Muscle of leg (tissue), 11 donors: Measurements from ENCODE around the gene CAPN10. TPM values are rescaled to one million over a fixed set of nuclear protein-coding genes. Genes with fewer than 3 reads are reported as not detected.

ENCODE experiments used
- DNase-seq: peaks from one replicate; pipeline ENCODE4 v3.0.0; 2013
- H3K27ac ChIP-seq: one replicate; pipeline ENCODE4 v1.5.1; 2013; ENCODE audit warnings: mild to moderate bottlenecking, low read length, control low read depth
- H3K27me3 ChIP-seq: one replicate; pipeline ENCODE4 v1.6.1; 2013; ENCODE audit warnings: low read length; ENCODE audit not compliant: control insufficient read depth, insufficient read depth
- H3K36me3 ChIP-seq: one replicate; pipeline ENCODE4 v1.6.1; 2013; ENCODE audit warnings: low read length; ENCODE audit not compliant: control insufficient read depth, insufficient read depth
- H3K4me1 ChIP-seq: one replicate; pipeline ENCODE4 v1.6.1; 2013; ENCODE audit warnings: low read length; ENCODE audit not compliant: control insufficient read depth, insufficient read depth
- H3K4me3 ChIP-seq: one replicate; pipeline ENCODE4 v1.5.1; 2013; ENCODE audit warnings: low read length, control low read depth
- H3K9me3 ChIP-seq: replicated peaks from 2 replicates; pipeline ENCODE4 v1.6.1; 2013; ENCODE audit warnings: low read depth, low read length; ENCODE audit not compliant: control insufficient read depth
- WGBS: methylation state at CpG from one replicate; pipeline ENCODE4 v1.1.5; 2013; ENCODE audit warnings: missing lambda C conversion rate; ENCODE audit not compliant: insufficient coverage; 5-methylcytosine and 5-hydroxymethylcytosine counted together
- polyA plus RNA-seq, 8 donors: library from polyadenylated mRNA; unstranded; fragments of 120-200 nt; gene quantifications; one replicate each; pipeline versions ENCODE4 v1.2.1 to v1.2.3, GENCODE V29; 2013; ENCODE audit warnings: inconsistent platforms in 1 of 8, low replicate concordance in 1 of 8; ENCODE audit not compliant: insufficient read length in 8 of 8, insufficient read depth in 1 of 8
- total RNA-seq: library from RNA; stranded (reverse); fragments of 120-200 nt; gene quantifications from one replicate; pipeline ENCODE4 v1.2.4, GENCODE V29; 2013

CAPN10 gene
- total and polyA plus RNA-seq, 9 donors: 14.2 to 23.6 (median 17.1) TPM

DNA sequence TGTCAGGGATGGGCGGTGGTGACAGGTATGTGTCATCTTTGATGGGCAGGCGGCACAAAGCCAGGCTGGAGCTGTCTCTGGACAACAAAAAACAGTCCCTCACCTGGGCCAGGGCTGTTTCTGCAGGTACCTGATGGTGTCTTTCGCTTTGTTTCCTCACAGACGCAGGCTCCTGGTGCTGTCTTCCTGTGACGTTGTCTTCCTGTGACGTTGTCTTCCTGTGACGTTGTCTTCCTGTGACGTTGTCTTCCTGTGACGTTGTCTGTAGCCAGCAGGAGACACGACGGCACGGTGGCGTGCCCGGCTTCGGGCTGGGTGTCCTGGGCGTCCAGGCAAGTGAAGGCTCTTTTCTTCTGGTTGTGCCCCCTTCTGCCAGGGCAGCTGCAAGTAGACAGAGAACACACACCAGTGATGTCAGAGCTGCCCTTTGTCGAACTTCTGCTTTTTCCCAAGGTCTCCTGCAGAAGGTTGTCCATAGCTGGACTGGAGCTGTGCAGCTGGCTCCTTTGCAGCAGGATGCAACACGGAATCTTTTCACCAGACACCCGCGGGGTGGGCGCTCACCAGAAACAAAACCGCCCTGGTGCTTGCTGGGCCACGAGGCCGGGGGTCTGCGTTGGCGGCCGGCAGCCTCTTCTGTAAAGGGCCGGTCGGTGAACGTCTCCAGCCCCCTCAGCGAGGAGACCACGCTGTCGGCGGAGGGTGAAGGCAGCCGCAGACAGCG is 59.8 kb downstream of the CAPN10 start:
- no peak overlapping the region for H3K27ac ChIP-seq
- peaks cover 57% of the 10 kb centered on the region for H3K27me3 ChIP-seq
- H3K36me3 ChIP-seq: no peaks in the 10 kb centered on the region
- no peak overlapping the region for H3K4me3 ChIP-seq
- DNase-seq: no peak
- peaks cover 8% of the 10 kb centered on the region for H3K4me1 ChIP-seq
- H3K9me3 ChIP-seq: no peaks in the 10 kb centered on the region
- 71% methylated on average over 36 of the region's 36 CpGs for WGBS

DNA sequence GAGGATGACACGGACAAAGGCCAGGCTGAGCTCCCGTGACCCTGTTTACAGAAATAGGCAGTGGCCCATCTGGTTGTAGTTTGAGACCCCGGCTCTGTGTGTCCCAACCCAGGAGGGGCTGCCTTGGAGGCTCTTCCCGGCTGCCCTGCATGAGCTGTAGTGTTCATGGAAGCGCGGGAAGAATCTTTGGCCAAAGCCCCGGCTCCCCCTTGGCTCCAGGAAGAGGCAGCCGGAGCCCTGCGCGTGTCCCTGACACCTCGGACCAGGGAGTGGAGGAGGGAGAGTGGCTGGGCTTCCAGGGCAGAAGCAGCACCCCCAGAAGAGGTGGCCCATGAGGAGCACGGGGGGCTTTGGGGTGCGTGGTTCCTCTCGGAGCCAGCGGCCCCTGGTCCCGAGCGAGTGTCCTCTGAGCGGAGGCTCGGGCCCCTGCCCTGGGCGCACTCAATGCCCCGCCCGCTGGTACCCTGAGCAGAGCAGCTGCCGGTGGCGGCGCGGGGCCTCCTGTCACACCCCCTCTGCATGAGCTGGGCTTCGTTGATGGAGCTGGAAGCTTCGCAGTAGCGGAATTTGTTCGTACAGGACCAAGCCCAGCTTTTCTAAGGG is 60.5 kb downstream of the CAPN10 start:
- peaks cover 61% of the 10 kb centered on the region for H3K27me3 ChIP-seq
- H3K36me3 ChIP-seq: no peaks in the 10 kb centered on the region
- H3K27ac ChIP-seq: no peak overlapping the region
- peaks cover 8% of the 10 kb centered on the region for H3K4me1 ChIP-seq
- no peak for DNase-seq
- peaks cover 2% of the 10 kb centered on the region for H3K9me3 ChIP-seq
- 62% methylated on average over 30 of the region's 30 CpGs for WGBS
- H3K4me3 ChIP-seq: no peak overlapping the region

DNA sequence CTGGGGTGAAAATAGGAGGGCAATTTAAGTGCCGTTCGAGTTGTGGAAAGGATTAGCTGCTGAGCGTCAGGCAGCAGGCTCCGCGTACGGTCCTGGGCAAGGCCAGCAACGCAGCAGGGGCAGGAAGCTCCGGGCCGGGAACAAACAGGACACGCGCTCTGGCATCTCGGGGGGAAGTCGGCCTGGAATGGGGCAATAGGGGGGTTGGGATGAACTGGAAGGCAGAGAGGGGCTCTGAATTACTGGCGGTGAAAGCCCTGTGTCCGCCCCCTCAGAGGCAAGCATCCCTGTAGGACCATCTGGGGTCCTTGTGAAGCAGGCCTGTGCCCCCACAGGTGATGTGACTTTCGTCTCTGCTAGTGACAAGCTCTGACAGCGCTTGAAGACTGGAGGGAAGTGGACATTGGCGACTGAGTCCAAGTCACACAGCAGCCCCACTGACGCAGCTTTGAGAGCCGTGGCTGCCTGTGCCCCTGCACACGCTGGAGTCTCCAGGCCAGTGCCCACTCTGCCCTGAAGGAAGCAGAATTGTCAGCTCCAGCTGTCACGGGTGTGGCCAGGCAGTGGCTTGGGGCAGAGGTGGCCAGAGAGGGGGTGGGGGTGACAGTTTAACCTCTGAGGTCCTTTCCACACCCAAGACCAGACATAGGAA is 61.1 kb downstream of the CAPN10 start:
- DNase-seq: no peak
- 68% methylated on average over 21 of the region's 22 CpGs for WGBS
- H3K4me1 ChIP-seq: peaks cover 8% of the 10 kb centered on the region
- H3K27ac ChIP-seq: no peak overlapping the region
- peaks cover 63% of the 10 kb centered on the region for H3K27me3 ChIP-seq
- no peak overlapping the region for H3K4me3 ChIP-seq
- no peaks in the 10 kb centered on the region for H3K36me3 ChIP-seq
- H3K9me3 ChIP-seq: peaks cover 2% of the 10 kb centered on the region

DNA sequence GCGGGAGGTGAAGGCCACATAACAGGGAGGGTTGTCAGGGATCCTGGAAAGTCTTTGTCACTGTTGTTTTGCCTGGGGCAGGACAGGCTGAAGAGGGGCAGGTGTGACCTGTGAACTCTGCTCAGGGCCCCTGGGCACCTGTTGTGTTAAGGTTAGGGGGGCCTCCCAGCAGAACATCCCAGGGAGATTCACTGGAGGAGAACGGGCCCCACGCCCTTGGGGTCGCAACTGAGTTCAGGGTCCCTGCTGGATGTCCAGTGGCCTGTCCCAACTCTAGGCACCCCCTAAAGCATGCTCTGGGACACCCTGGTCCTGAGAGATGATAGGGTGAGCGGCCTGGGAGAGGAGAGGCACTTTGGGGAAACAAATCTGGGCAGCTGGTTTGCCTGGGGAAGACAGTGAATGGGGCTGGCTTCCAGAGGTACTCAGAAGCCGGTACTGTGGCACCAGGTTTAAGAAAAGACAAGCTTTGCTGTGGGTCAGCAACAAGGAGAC is 61.7 kb downstream of the CAPN10 start:
- H3K9me3 ChIP-seq: peaks cover 2% of the 10 kb centered on the region
- H3K4me3 ChIP-seq: no peak overlapping the region
- peaks cover 8% of the 10 kb centered on the region for H3K4me1 ChIP-seq
- no peak for DNase-seq
- no peak overlapping the region for H3K27ac ChIP-seq
- H3K27me3 ChIP-seq: peaks cover 65% of the 10 kb centered on the region
- H3K36me3 ChIP-seq: no peaks in the 10 kb centered on the region
- WGBS: 60% methylated on average over 5 of the region's 6 CpGs

Other genes with a start within 250 kb of the CAPN10 start
- gene GPC1, start 151.1 kb upstream of the CAPN10 start, total RNA-seq: 21.1 TPM
- 100 to 1,000 TPM in 4 of 8 donors, 10 to 100 TPM in 4; 85.1 to 111 (median 100) TPM for gene GPC1, start 151.1 kb upstream of the CAPN10 start, polyA plus RNA-seq
- gene ANKMY1, start 28.7 kb upstream of the CAPN10 start, total RNA-seq: 5.6 TPM
- gene ANKMY1, start 28.7 kb upstream of the CAPN10 start, polyA plus RNA-seq: 10 to 100 TPM in 1 of 8 donors, 1 to 10 TPM in 7; 5.2 to 10.8 (median 7.7) TPM
- 10.7 TPM for gene DUSP28, start 26.4 kb upstream of the CAPN10 start, total RNA-seq
- gene DUSP28, start 26.4 kb upstream of the CAPN10 start, polyA plus RNA-seq: 10 to 100 TPM in 4 of 8 donors, 1 to 10 TPM in 4; 6.6 to 13.5 (median 10.7) TPM
- 13.6 TPM for gene RNPEPL1, start 18.2 kb upstream of the CAPN10 start, total RNA-seq
- 10 to 100 TPM; 22.2 to 38.8 (median 33.0) TPM for gene RNPEPL1, start 18.2 kb upstream of the CAPN10 start, polyA plus RNA-seq
- gene GPR35, start 38.7 kb downstream of the CAPN10 start, total RNA-seq: 1.1 TPM
- 1 to 10 TPM in 5 of 8 donors, under 1 TPM in 3; 0.75 to 5.1 (median 1.9) TPM for gene GPR35, start 38.7 kb downstream of the CAPN10 start, polyA plus RNA-seq
- gene AQP12B, start 96.2 kb downstream of the CAPN10 start, total RNA-seq: not detected
- gene AQP12B, start 96.2 kb downstream of the CAPN10 start, polyA plus RNA-seq: 1 to 10 TPM in 4 of 8 donors, under 1 TPM in 4; 0.24 to 1.7 (median 1.0) TPM
- not detected for gene AQP12A, start 105.1 kb downstream of the CAPN10 start, total RNA-seq
- 1 to 10 TPM in 2 of 8 donors, under 1 TPM in 5, not detected in 1; 0.27 to 1.4 (median 0.86) TPM for gene AQP12A, start 105.1 kb downstream of the CAPN10 start, polyA plus RNA-seq
- 7.3 TPM for gene KIF1A, start 233.5 kb downstream of the CAPN10 start, total RNA-seq
- 1 to 10 TPM; 2.2 to 8.6 (median 4.6) TPM for gene KIF1A, start 233.5 kb downstream of the CAPN10 start, polyA plus RNA-seq